Left lung (tissue), 10 donors: ENCODE data around the gene TLCD2. TPM values are rescaled to one million over a fixed set of nuclear protein-coding genes. Genes with fewer than 3 reads are reported as not detected.
A peak's percentile ranks its signal among the peaks of the same experiment; 100 is the strongest.
"Not testable (repeated sequence)": the region's sequence is repeated elsewhere in the genome, so short reads cannot be mapped to it uniquely, and the experiment has no call there.

ENCODE experiments used
- ATAC-seq: fragments of 200-7000 bp; cut with Tn5 transposase; one replicate; pipeline ENCODE4 v1.9.1; 2020; ENCODE audit warnings: moderate library complexity
- DNase-seq, 4 donors: peaks; one replicate each; pipeline ENCODE4 v3.0.0-alpha.2; 2013 to 2020
- H3K27ac ChIP-seq, 2 donors: fragments of 200-600 bp; sonication (generic) in 1 of 2; one replicate each; pipeline versions ENCODE4 v1.5.0 to v1.8.0; 2020 to 2021
- H3K27me3 ChIP-seq, 2 donors: fragments of 200-600 bp; sonication (generic) in 1 of 2; one replicate each; pipeline versions ENCODE4 v1.5.0 to v1.8.0; 2020 to 2021
- H3K36me3 ChIP-seq, 2 donors: fragments of 200-600 bp; sonication (generic) in 1 of 2; one replicate each; pipeline versions ENCODE4 v1.5.0 to v1.8.0; 2020 to 2021
- H3K4me1 ChIP-seq, 2 donors: fragments of 200-600 bp; one replicate each; pipeline ENCODE4 v1.8.0; 2021
- H3K4me3 ChIP-seq, 2 donors: fragments of 200-600 bp; sonication (generic) in 1 of 2; one replicate each; pipeline versions ENCODE4 v1.5.0 to v1.8.0; 2020 to 2021; ENCODE audit warnings: mild to moderate bottlenecking in 1 of 2
- H3K9me3 ChIP-seq, 2 donors: fragments of 200-600 bp; sonication (generic) in 1 of 2; one replicate each; pipeline versions ENCODE4 v1.5.0 to v1.8.0; 2020 to 2021
- intact Hi-C, 2 donors: fragments of 100-400 bp; cut with DNase I; formaldehyde crosslinking; loops; one replicate each; pipeline versions ENCODE4 v1.11.2 to v1.14.2; 2022
- polyA plus RNA-seq, 6 donors: library from polyadenylated mRNA; unstranded; fragments of 120-200 nt; gene quantifications; one replicate each; pipeline ENCODE4 v1.2.1, GENCODE V29; 2013; ENCODE audit not compliant: insufficient read length in 6 of 6
- total RNA-seq, 2 donors: library from RNA; stranded (reverse); fragmentation: NEBNext Ultra II Directional; extraction: Animal tissue kit (Norgen Biotek cat#: 25700); gene quantifications; one replicate each; pipeline ENCODE4 v1.2.1, GENCODE V29; 2021
- TF ChIP-seq, protein P1 (sequence below), 2 donors: fragments of 200-600 bp; sonication (generic) in 1 of 2; IDR thresholded peaks; one replicate each; pipeline versions ENCODE4 v1.5.0 to v1.8.0; 2021; ENCODE audit warnings: antibody characterized with exemption in 2 of 2
- donor health status: DM: no; HTN: yes; CAD: no.
- donor health status: DM: no; HTN: no; CAD: no.

The TLCD2 gene
- total and polyA plus RNA-seq, 8 donors = 7.3 to 14.4 (median 10.4) TPM

DNA sequence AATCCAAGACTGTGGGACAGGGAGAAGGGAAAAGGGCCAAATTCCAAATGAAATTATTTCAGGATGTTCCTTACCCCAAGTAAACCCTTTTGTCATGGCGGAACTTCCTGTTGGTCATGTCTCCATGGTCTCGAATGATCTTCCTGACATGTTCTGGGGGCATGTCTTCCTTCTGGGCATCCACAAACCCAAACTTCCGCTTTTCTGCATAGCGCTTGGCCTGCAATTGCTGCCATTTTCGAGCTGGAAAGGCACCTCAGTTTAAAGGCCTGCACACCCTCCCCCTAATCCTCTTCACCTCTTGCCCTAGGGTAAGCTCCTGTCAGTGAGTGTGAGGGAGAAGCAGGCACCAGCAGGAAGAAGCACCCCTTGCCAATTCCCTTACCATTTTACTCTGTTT, 26.7 kb downstream of the TLCD2 start:
- peak overlapping the region; percentile 90 for H3K27ac ChIP-seq
- DNase-seq = no peak
- TF ChIP-seq, protein P1, sequence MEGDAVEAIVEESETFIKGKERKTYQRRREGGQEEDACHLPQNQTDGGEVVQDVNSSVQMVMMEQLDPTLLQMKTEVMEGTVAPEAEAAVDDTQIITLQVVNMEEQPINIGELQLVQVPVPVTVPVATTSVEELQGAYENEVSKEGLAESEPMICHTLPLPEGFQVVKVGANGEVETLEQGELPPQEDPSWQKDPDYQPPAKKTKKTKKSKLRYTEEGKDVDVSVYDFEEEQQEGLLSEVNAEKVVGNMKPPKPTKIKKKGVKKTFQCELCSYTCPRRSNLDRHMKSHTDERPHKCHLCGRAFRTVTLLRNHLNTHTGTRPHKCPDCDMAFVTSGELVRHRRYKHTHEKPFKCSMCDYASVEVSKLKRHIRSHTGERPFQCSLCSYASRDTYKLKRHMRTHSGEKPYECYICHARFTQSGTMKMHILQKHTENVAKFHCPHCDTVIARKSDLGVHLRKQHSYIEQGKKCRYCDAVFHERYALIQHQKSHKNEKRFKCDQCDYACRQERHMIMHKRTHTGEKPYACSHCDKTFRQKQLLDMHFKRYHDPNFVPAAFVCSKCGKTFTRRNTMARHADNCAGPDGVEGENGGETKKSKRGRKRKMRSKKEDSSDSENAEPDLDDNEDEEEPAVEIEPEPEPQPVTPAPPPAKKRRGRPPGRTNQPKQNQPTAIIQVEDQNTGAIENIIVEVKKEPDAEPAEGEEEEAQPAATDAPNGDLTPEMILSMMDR (IDR thresholded peaks at IDR 0.05) = no peak
- H3K4me3 ChIP-seq = peak overlapping the region; percentile 96 to 99
- intact Hi-C loops = no loop called here
- peaks cover 5 to 24% of the 10 kb centered on the region in 2 donors for H3K4me1 ChIP-seq
- H3K9me3 ChIP-seq = no peaks in the 10 kb centered on the region
- ATAC-seq = no peak
- no peaks in the 10 kb centered on the region for H3K27me3 ChIP-seq
- H3K36me3 ChIP-seq = peaks cover 0 to 50% of the 10 kb centered on the region in 2 donors

DNA sequence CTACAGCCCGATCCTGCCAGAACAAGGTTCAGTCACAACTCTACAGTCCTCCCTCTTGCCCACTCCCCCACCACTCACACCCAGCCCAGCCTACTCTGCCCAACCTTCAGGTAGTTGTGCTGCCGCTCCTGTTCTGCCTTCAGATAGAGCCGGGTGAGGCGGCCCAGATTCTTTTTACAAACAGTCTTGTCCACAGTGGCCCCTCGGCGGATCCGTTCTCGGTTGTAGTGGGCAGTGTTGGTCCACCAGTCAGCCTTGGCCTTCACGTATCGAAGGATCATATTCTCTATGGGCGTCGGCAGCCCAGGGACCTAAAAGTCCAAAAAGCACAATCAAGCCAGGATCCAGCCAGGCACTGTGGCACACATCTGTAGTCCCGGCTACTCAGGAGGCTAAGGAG, 33.8 kb downstream of the TLCD2 start:
- intact Hi-C loops = loop anchor here in 1 of 2 donors (10.0 kb wide), 1 partner anchor 188 kb away; no protein-coding TSS in a partner anchor
- peaks cover 0 to 100% of the 10 kb centered on the region in 2 donors for H3K36me3 ChIP-seq
- ATAC-seq = no peak

DNA sequence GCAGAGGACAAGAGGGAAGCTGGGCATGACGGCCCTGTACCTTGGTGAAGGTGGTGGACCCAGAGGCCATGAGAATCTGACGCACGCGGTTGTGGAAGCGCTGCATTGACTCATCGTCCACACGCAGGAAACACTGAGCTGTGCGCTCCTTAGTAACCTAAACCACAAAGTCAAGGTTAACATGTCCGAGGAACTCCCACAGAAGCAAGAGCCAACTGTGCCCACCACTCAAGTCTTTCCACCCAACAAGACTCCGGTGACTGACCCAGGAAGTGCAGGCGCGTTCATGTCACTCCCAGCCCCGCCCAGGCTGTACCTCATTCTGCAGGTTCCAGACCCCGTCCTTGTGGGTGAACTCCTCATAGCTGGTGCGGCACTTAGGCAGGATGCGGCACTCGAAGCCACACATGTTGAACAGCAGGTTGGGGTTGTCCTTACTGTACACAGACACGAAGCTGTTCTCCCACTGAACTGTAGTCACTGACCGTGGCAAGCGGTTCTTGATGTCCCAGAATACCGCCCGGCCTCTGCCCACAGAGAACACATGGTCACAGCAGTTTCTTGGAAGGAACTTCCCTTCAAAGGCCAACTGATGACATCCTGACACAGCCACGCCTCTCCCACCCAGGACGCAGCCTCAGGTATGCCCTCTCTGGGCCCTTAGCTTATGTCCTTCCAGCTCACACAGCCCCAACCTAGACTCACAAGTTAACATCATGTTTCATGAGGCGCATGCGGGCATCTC, 37.0 kb downstream of the TLCD2 start:
- H3K4me3 ChIP-seq = no peak overlapping the region

More for the DNA sequence above, 33.8 kb downstream of the TLCD2 start:
- no peak overlapping the region for H3K27ac ChIP-seq
- peak in 1 of 4 donors; percentile 57 for DNase-seq
- no peaks in the 10 kb centered on the region for H3K4me1 ChIP-seq
- no peak overlapping the region for H3K4me3 ChIP-seq
- H3K27me3 ChIP-seq = no peaks in the 10 kb centered on the region
- TF ChIP-seq, protein P1 (IDR thresholded peaks at IDR 0.05) = no peak
- no peaks in the 10 kb centered on the region for H3K9me3 ChIP-seq

DNA sequence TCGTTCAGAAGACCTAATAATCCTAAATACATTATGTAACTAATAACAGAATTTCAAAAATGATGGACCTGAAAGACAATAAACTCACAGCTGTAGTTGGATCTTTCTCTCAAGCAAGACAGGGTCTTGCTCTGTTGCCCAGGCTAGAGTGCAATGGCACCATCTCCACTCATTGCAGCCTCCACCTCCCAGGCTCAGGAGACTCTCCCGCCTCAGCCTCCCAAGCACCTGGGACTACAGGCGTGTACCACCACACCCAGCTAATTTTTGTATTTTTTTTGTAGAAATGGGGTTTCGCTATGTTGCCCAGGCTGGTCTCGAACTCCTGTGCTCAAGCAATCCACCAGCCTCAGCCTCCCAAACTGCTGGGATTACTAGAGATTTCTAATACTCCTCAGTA, 46.2 kb downstream of the TLCD2 start:
- ATAC-seq, H3K27ac ChIP-seq, H3K9me3 ChIP-seq, H3K4me3 ChIP-seq, DNase-seq, H3K27me3 ChIP-seq: not testable (repeated sequence)
- H3K4me1 ChIP-seq = peaks cover 8 to 33% of the 10 kb centered on the region in 2 donors
- H3K36me3 ChIP-seq = peaks cover 8 to 99% of the 10 kb centered on the region in 2 donors
- intact Hi-C loops = loop anchor here in 1 of 2 donors (10.0 kb wide), 1 partner anchor 121 kb away; no protein-coding TSS in a partner anchor

More for the DNA sequence above, 37.0 kb downstream of the TLCD2 start:
- TF ChIP-seq, protein P1 (IDR thresholded peaks at IDR 0.05) = no peak
- Histone ChIP-seq H3K4me1 (peaks cover 0 to 23% of the 10 kb centered on the region in 2 donors), H3K27me3 (no peaks in the 10 kb centered on the region), H3K9me3 (no peaks in the 10 kb centered on the region), H3K27ac (no peak overlapping the region), H3K36me3 (peaks cover 0 to 99% of the 10 kb centered on the region in 2 donors)
- ATAC-seq (no peak), DNase-seq (peak in 1 of 4 donors; percentile 58)
- intact Hi-C loops = loop anchor here in 1 of 2 donors (10.0 kb wide), 1 partner anchor 192 kb away; no protein-coding TSS in a partner anchor

DNA sequence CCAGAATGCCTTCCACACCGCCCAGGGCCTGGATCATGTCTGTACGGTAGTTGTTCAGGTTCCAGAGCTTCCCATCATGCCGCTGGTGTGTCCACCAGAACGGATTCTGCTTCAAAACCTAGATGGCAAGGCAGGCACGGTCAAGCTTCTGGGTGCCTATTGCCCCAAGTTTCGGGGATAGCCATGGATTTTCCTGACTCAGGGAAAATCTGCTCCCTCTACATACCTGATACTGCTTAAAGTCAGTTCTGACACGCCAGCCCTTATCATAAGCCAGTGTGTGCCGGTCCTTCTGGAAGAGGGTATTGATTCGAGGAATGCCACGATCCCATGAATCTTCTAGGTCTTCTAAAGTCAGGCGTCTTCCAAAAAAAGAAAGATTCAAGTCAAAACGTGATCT, 49.1 kb downstream of the TLCD2 start:
- TF ChIP-seq, protein P1 (IDR thresholded peaks at IDR 0.05) = no peak
- ATAC-seq (no peak), DNase-seq (peak in 1 of 4 donors; percentile 20)
- Histone ChIP-seq H3K9me3 (no peaks in the 10 kb centered on the region), H3K4me1 (peaks cover 0 to 11% of the 10 kb centered on the region in 2 donors), H3K36me3 (peaks cover 8 to 99% of the 10 kb centered on the region in 2 donors), H3K4me3 (no peak overlapping the region), H3K27me3 (no peaks in the 10 kb centered on the region), H3K27ac (no peak overlapping the region)
- intact Hi-C loops = loop anchor here in 1 of 2 donors (10.0 kb wide), 1 partner anchor 124 kb away; no protein-coding TSS in a partner anchor
